OCI-LY1 (cell line): ENCODE measurements around the gene BNIP3.

Source experiments
- H2AFZ ChIP-seq: fragments of 200-600 bp; sonication (generic), shearing (Covaris generic); 2 replicates; pipeline ENCODE4 v1.6.0; 2014; ENCODE audit warnings: antibody characterized with exemption, mild to moderate bottlenecking, low read length
- H3F3A ChIP-seq: fragments of 200-600 bp; sonication (generic), shearing (Covaris generic); 2 replicates; pipeline ENCODE4 v1.6.0; 2014; ENCODE audit warnings: mild to moderate bottlenecking, antibody characterized with exemption, low read length, moderate library complexity; ENCODE audit not compliant: insufficient read depth
- H3K27ac ChIP-seq: fragments of 200-600 bp; sonication (generic); 2 replicates; pipeline ENCODE4 v1.5.1; 2014; ENCODE audit warnings: low read length, mixed run types, mild to moderate bottlenecking, low read depth; ENCODE audit not compliant: poor library complexity, severe bottlenecking
- H3K27me3 ChIP-seq: fragments of 200-600 bp; sonication (generic); 2 replicates; pipeline ENCODE4 v1.6.0; 2014; ENCODE audit warnings: antibody characterized with exemption, mild to moderate bottlenecking, low read length, moderate library complexity; ENCODE audit not compliant: insufficient read depth
- H3K36me3 ChIP-seq: fragments of 200-600 bp; sonication (generic); 2 replicates; pipeline ENCODE4 v1.6.1; 2014; ENCODE audit warnings: mild to moderate bottlenecking, antibody characterized with exemption, low read length, moderate library complexity, mixed read lengths; ENCODE audit not compliant: insufficient read depth
- H3K4me1 ChIP-seq: fragments of 200-600 bp; sonication (generic); 2 replicates; pipeline ENCODE4 v1.5.1; 2014; ENCODE audit warnings: mild to moderate bottlenecking, low read length, moderate library complexity; ENCODE audit not compliant: insufficient read depth, severe bottlenecking
- H3K4me2 ChIP-seq: fragments of 200-600 bp; sonication (generic), shearing (Covaris generic); 2 replicates; pipeline ENCODE4 v1.6.1; 2014; ENCODE audit warnings: low read length
- H3K4me3 ChIP-seq: fragments of 200-600 bp; sonication (generic); 2 replicates; pipeline ENCODE4 v1.5.1; 2014; ENCODE audit warnings: low read length, low read depth, mild to moderate bottlenecking, mixed read lengths; ENCODE audit not compliant: poor library complexity, severe bottlenecking
- H3K79me2 ChIP-seq: fragments of 200-600 bp; shearing (Covaris generic); 2 replicates; pipeline ENCODE4 v1.6.1; 2016; ENCODE audit warnings: mixed run types, low read length, mixed read lengths; ENCODE audit not compliant: insufficient read depth
- H3K9ac ChIP-seq: fragments of 200-600 bp; sonication (generic), shearing (Covaris generic); 2 replicates; pipeline ENCODE4 v1.6.1; 2014; ENCODE audit warnings: mild to moderate bottlenecking, low read length, mixed read lengths
- H3K9me2 ChIP-seq: fragments of 200-600 bp; sonication (generic), shearing (Covaris generic); 2 replicates; pipeline ENCODE4 v1.6.1; 2014; ENCODE audit warnings: low read depth, mild to moderate bottlenecking, low read length, mixed read lengths
- H3K9me3 ChIP-seq: fragments of 200-600 bp; shearing (Covaris generic); 2 replicates; pipeline ENCODE4 v1.6.1; 2014; ENCODE audit warnings: low read length, mixed read lengths
- H4K20me1 ChIP-seq: fragments of 200-600 bp; sonication (generic), shearing (Covaris generic); 2 replicates; pipeline ENCODE4 v1.6.0; 2016; ENCODE audit warnings: mild to moderate bottlenecking, low read length; ENCODE audit not compliant: insufficient read depth
- CTCF ChIP-seq: fragments of 200-600 bp; sonication (generic), shearing (Covaris generic); IDR thresholded peaks from 2 replicates; pipeline ENCODE4 v1.5.1; 2017; ENCODE audit warnings: mild to moderate bottlenecking, antibody characterized with exemption, low read length, moderate library complexity, mixed read lengths
- EZH2 ChIP-seq: fragments of 200-600 bp; sonication (generic), shearing (Covaris generic); IDR thresholded peaks from 2 replicates; pipeline ENCODE4 v1.8.0; 2017; ENCODE audit warnings: borderline replicate concordance, mixed run types, mild to moderate bottlenecking, antibody characterized with exemption, low read length, moderate library complexity, mixed read lengths

Gene BNIP3

GRCh38 chr10:131979336-131979735 is 2.4 kb downstream of the BNIP3 start:
- H3K4me2 ChIP-seq = peak overlapping the region; percentile 84
- peaks cover 56% of the 10 kb centered on the region; the same call in 1 of the 2 replicates for H3K79me2 ChIP-seq
- H3F3A ChIP-seq = no peaks in the 10 kb centered on the region
- H3K9ac ChIP-seq = peak overlapping the region; percentile 21; the same call in 1 of the 2 replicates
- H3K36me3 ChIP-seq = peaks cover 8% of the 10 kb centered on the region; the same call in 1 of the 2 replicates
- H3K9me3 ChIP-seq = no peaks in the 10 kb centered on the region
- peak overlapping the region; percentile 71 for H3K4me3 ChIP-seq
- no peak overlapping the region for H2AFZ ChIP-seq
- no peaks in the 10 kb centered on the region for H3K27me3 ChIP-seq
- no peaks in the 10 kb centered on the region for H4K20me1 ChIP-seq
- no peak for TF ChIP-seq CTCF
- no peak for TF ChIP-seq EZH2
- peak overlapping the region; percentile 35 for H3K27ac ChIP-seq
- H3K9me2 ChIP-seq = no peaks in the 10 kb centered on the region
- H3K4me1 ChIP-seq = peaks cover 66% of the 10 kb centered on the region

GRCh38 chr10:131978851-131979250 is 2.9 kb downstream of the BNIP3 start:
- no peak for TF ChIP-seq CTCF
- TF ChIP-seq EZH2 = no peak
- H3K9me2 ChIP-seq = no peaks in the 10 kb centered on the region
- peak overlapping the region; percentile 84 for H3K4me2 ChIP-seq
- H3K4me3 ChIP-seq = peak overlapping the region; percentile 71
- H4K20me1 ChIP-seq = peaks cover 3% of the 10 kb centered on the region; the same call in 1 of the 2 replicates
- H3K9me3 ChIP-seq = no peaks in the 10 kb centered on the region
- H2AFZ ChIP-seq = no peak overlapping the region
- peaks cover 56% of the 10 kb centered on the region; the same call in 1 of the 2 replicates for H3K79me2 ChIP-seq
- peaks cover 71% of the 10 kb centered on the region for H3K4me1 ChIP-seq
- no peaks in the 10 kb centered on the region for H3K27me3 ChIP-seq
- no peaks in the 10 kb centered on the region for H3F3A ChIP-seq
- H3K27ac ChIP-seq = peak overlapping the region; percentile 35
- peaks cover 11% of the 10 kb centered on the region; the same call in 1 of the 2 replicates for H3K36me3 ChIP-seq
- peak overlapping the region; percentile 21; the same call in 1 of the 2 replicates for H3K9ac ChIP-seq

- H3K4me2 ChIP-seq = peak overlapping the region; percentile 84; the same call in 1 of the 2 replicates
- H2AFZ ChIP-seq = no peak overlapping the region
- peak overlapping the region; percentile 6; the same call in 1 of the 2 replicates for H3K9ac ChIP-seq
- no peak overlapping the region for H3K4me3 ChIP-seq
- H3F3A ChIP-seq = no peaks in the 10 kb centered on the region
- H3K79me2 ChIP-seq = peaks cover 56% of the 10 kb centered on the region; the same call in 1 of the 2 replicates
- no peaks in the 10 kb centered on the region for H3K27me3 ChIP-seq
- no peaks in the 10 kb centered on the region for H3K9me3 ChIP-seq
- TF ChIP-seq CTCF = no peak
- TF ChIP-seq EZH2 = no peak
- H3K27ac ChIP-seq = no peak overlapping the region
- H3K9me2 ChIP-seq = no peaks in the 10 kb centered on the region
- peaks cover 7% of the 10 kb centered on the region; the same call in 1 of the 2 replicates for H4K20me1 ChIP-seq
- H3K36me3 ChIP-seq = peaks cover 12% of the 10 kb centered on the region; the same call in 1 of the 2 replicates
- H3K4me1 ChIP-seq = peaks cover 75% of the 10 kb centered on the region
Measured at GRCh38 chr10:131978366-131978765, 3.4 kb downstream of the BNIP3 start.
